H1 (cell line): Measurements from ENCODE around the gene VWF. TPM values are rescaled to one million over a fixed set of nuclear protein-coding genes. Genes with fewer than 3 reads are reported as not detected.

Experiments
- CTCF ChIA-PET: fragments of 300-600 bp; sonication (Branson Sonifier 250); formaldehyde crosslinking; loops from one replicate; lab custom pipeline; 2021; ENCODE audit not compliant: partially characterized antibody; lab: Charles Lee
- POLR2A ChIA-PET: fragments of 300-600 bp; sonication (Branson Sonifier 250); formaldehyde crosslinking; loops from one replicate; lab custom pipeline; 2021; ENCODE audit warnings: inconsistent platforms; ENCODE audit not compliant: partially characterized antibody; lab: Charles Lee
- DNase-seq, 2 experiments: peaks; one replicate each; pipeline versions ENCODE4 v3.0.0 to v3.0.0-alpha.2; 2010 to 2022; ENCODE audit warnings: low spot score in 2 of 2, low read depth in 1 of 2, mixed read lengths in 1 of 2
- FAIRE-seq: peaks from 2 replicates; lab custom pipeline; 2011; peaks lifted over from hg19 to GRCh38; lab: Jason Lieb, UNC
- H2AFZ ChIP-seq: 2 replicates; pipeline ENCODE4 v1.8.1; 2012; ENCODE audit warnings: low read length, inconsistent platforms
- H2AK5ac ChIP-seq: 2 replicates; pipeline ENCODE4 v1.6.1; 2013; ENCODE audit warnings: low read depth, low read length
- H2BK120ac ChIP-seq: replicated peaks from 2 replicates; pipeline ENCODE3; 2013; ENCODE audit warnings: low read depth, low read length, inconsistent platforms
- H2BK12ac ChIP-seq: 2 replicates; pipeline ENCODE4 v1.6.1; 2013; ENCODE audit warnings: low read depth, low read length
- H2BK15ac ChIP-seq: 2 replicates; pipeline ENCODE4 v1.6.1; 2013; ENCODE audit warnings: low read length
- H2BK20ac ChIP-seq: 2 replicates; pipeline ENCODE4 v1.6.1; 2013; ENCODE audit warnings: low read length
- H2BK5ac ChIP-seq: 2 replicates; pipeline ENCODE4 v1.6.1; 2013; ENCODE audit warnings: low read depth, low read length
- H3K14ac ChIP-seq: 2 replicates; pipeline ENCODE4 v1.6.1; 2013; ENCODE audit warnings: inconsistent platforms; ENCODE audit not compliant: insufficient read length
- H3K18ac ChIP-seq: 2 replicates; pipeline ENCODE4 v1.6.1; 2013; ENCODE audit warnings: low read length; ENCODE audit errors: extremely low read depth
- H3K23ac ChIP-seq: 2 replicates; pipeline ENCODE4 v1.6.1; 2013; ENCODE audit warnings: inconsistent platforms; ENCODE audit not compliant: insufficient read length
- H3K23me2 ChIP-seq: 2 replicates; pipeline ENCODE4 v1.6.1; 2013; ENCODE audit warnings: low read depth, low read length
- H3K27ac ChIP-seq: 2 replicates; pipeline ENCODE4 v1.6.1; 2011; ENCODE audit warnings: low read depth, low read length, inconsistent platforms
- H3K27me3 ChIP-seq, 4 experiments: replicated peaks in 1 of 4; 1 replicate in 1 of 4; 2 replicates in 3 of 4; pipeline versions ENCODE4 v1.6.1 to v1.8.1; 2011 to 2013; ENCODE audit warnings: low read length in 3 of 4, mild to moderate bottlenecking in 3 of 4, inconsistent platforms in 2 of 4, mixed read lengths in 2 of 4, moderate library complexity in 1 of 4; ENCODE audit not compliant: control insufficient read depth in 3 of 4, insufficient read depth in 3 of 4; ENCODE audit errors: extremely low read depth in 1 of 4
- H3K36me3 ChIP-seq, 4 experiments: 2 replicates each; pipeline versions ENCODE4 v1.6.1 to v1.8.1; 2011 to 2013; ENCODE audit warnings: mild to moderate bottlenecking in 4 of 4, low read length in 3 of 4, moderate library complexity in 2 of 4, control low read depth in 1 of 4, inconsistent platforms in 1 of 4; ENCODE audit not compliant: insufficient read depth in 4 of 4, control insufficient read depth in 2 of 4
- H3K4ac ChIP-seq: replicated peaks from 2 replicates; pipeline ENCODE3; 2013; ENCODE audit warnings: low read length, low read depth, mixed read lengths, inconsistent platforms; ENCODE audit not compliant: insufficient read length
- H3K4me1 ChIP-seq, 4 experiments: replicated peaks in 1 of 4; 1 replicate in 1 of 4; 2 replicates in 3 of 4; pipeline versions ENCODE4 v1.6.1 to v1.8.1; 2011 to 2013; ENCODE audit warnings: low read length in 3 of 4, inconsistent platforms in 2 of 4, mixed read lengths in 1 of 4; ENCODE audit not compliant: insufficient read depth in 4 of 4, control insufficient read depth in 3 of 4
- H3K4me2 ChIP-seq, 2 experiments: 2 replicates each; pipeline versions ENCODE4 v1.6.1 to v1.8.1; 2011 to 2013; ENCODE audit warnings: low read depth in 2 of 2, low read length in 2 of 2, control low read depth in 1 of 2, inconsistent platforms in 1 of 2, mild to moderate bottlenecking in 1 of 2; ENCODE audit not compliant: insufficient read depth in 1 of 2
- H3K4me3 ChIP-seq, 4 experiments: fragments of 200-600, 300-600 bp in 1 of 4; sonication (generic), shearing (Covaris generic), sonication (Bioruptor Twin) in 1 of 4; 2 replicates each; pipeline versions ENCODE4 v1.5.1 to v1.8.1; 2011 to 2016; ENCODE audit warnings: low read length in 4 of 4, low read depth in 3 of 4, control low read depth in 2 of 4, inconsistent platforms in 2 of 4, mild to moderate bottlenecking in 2 of 4, mixed read lengths in 1 of 4, moderate library complexity in 1 of 4; ENCODE audit not compliant: insufficient read depth in 2 of 4; ENCODE audit errors: extremely low read depth in 1 of 4
- H3K56ac ChIP-seq: replicated peaks from 2 replicates; pipeline ENCODE3; 2013; ENCODE audit warnings: low read depth, mild to moderate bottlenecking, mixed read lengths, low read length, inconsistent platforms; ENCODE audit not compliant: insufficient read length
- H3K79me1 ChIP-seq: 2 replicates; pipeline ENCODE4 v1.6.1; 2013; ENCODE audit warnings: low read depth, low read length, control low read depth
- H3K79me2 ChIP-seq, 2 experiments: 2 replicates each; pipeline versions ENCODE4 v1.6.1 to v1.8.1; 2012 to 2013; ENCODE audit warnings: low read length in 2 of 2, mild to moderate bottlenecking in 2 of 2, inconsistent platforms in 1 of 2; ENCODE audit not compliant: insufficient read depth in 2 of 2, control insufficient read depth in 1 of 2
- H3K9ac ChIP-seq, 4 experiments: replicated peaks in 1 of 4; 1 replicate in 1 of 4; 2 replicates in 3 of 4; pipeline versions ENCODE4 v1.6.1 to v1.8.1; 2011 to 2013; ENCODE audit warnings: low read depth in 3 of 4, low read length in 3 of 4, control low read depth in 2 of 4, mild to moderate bottlenecking in 2 of 4, moderate library complexity in 2 of 4, inconsistent platforms in 1 of 4; ENCODE audit errors: extremely low read depth in 1 of 4
- H3K9me3 ChIP-seq, 2 experiments: 2 replicates each; pipeline versions ENCODE4 v1.6.1 to v1.8.1; 2012 to 2013; ENCODE audit warnings: mild to moderate bottlenecking in 2 of 2, moderate library complexity in 2 of 2, control low read depth in 1 of 2, inconsistent platforms in 1 of 2, low read depth in 1 of 2, low read length in 1 of 2, mixed read lengths in 1 of 2; ENCODE audit not compliant: insufficient read depth in 2 of 2
- H4K20me1 ChIP-seq, 2 experiments: replicated peaks in 1 of 2; 2 replicates each; pipeline versions ENCODE3 to v1.8.1; 2011 to 2013; ENCODE audit warnings: inconsistent platforms in 2 of 2, low read length in 2 of 2, mild to moderate bottlenecking in 1 of 2; ENCODE audit not compliant: insufficient read depth in 2 of 2, control insufficient read depth in 1 of 2
- H4K5ac ChIP-seq: 2 replicates; pipeline ENCODE4 v1.6.1; 2013; ENCODE audit warnings: low read length, low read depth, mixed read lengths, inconsistent platforms; ENCODE audit not compliant: insufficient read length
- H4K8ac ChIP-seq: 2 replicates; pipeline ENCODE4 v1.8.0; 2013; ENCODE audit warnings: mild to moderate bottlenecking, moderate library complexity, low read length, inconsistent platforms; ENCODE audit not compliant: insufficient read depth; ENCODE audit errors: extremely low read depth
- H4K91ac ChIP-seq: replicated peaks from 2 replicates; pipeline ENCODE3; 2013; ENCODE audit warnings: low read length, mixed read lengths, inconsistent platforms; ENCODE audit not compliant: insufficient read length
- CBX8 ChIP-seq: fragments of 300-800, 300-1000 bp; sonication (generic); IDR thresholded peaks from 2 replicates; pipeline ENCODE4 v1.7.1; 2016; ENCODE audit warnings: low read depth, low read length, borderline replicate concordance
- MAFK ChIP-seq: IDR thresholded peaks from 2 replicates; pipeline ENCODE4 v1.6.1; 2012; ENCODE audit warnings: low read depth, mild to moderate bottlenecking, improper control_type of control experiment, low read length
- SP4 ChIP-seq: IDR thresholded peaks from 2 replicates; pipeline ENCODE4 v1.6.1; 2012; ENCODE audit warnings: low read length, inconsistent platforms
- WGBS, 2 experiments: shearing (Covaris generic) in 1 of 2; methylation state at CpG; one replicate each; pipeline versions ENCODE4 v1.1.6 to v1.1.7; 2013 to 2015; ENCODE audit warnings: low lambda C conversion rate in 2 of 2, mixed read lengths in 2 of 2, inconsistent platforms in 1 of 2, low coverage in 1 of 2, missing lambda C conversion rate in 1 of 2; ENCODE audit not compliant: insufficient replicate concordance in 2 of 2, insufficient coverage in 1 of 2, insufficient read length in 1 of 2; ENCODE audit errors: extremely low coverage in 1 of 2, missing lambda C conversion rate in 1 of 2; 5-methylcytosine and 5-hydroxymethylcytosine counted together
- polyA plus RNA-seq, 7 experiments: library from polyadenylated mRNA; depleted of rRNA in 3 of 7; stranded (reverse) in 5 of 7; unstranded in 2 of 7; fragments of >200 nt in 5 of 7; fragments of 200-250 nt in 2 of 7; gene quantifications; 1 replicate in 5 of 7; 2 replicates in 1 of 7; 4 replicates in 1 of 7; pipeline versions ENCODE4 v1.2.1 to v1.2.3, GENCODE V29; 2011 to 2013; ENCODE audit warnings: missing spikeins in 2 of 7, mixed read lengths in 2 of 7
- total RNA-seq: library from RNA; stranded (reverse); fragmentation: NEBNext Ultra II Directional; extraction: Animal tissue kit (Norgen Biotek cat#: 25700); gene quantifications from 2 replicates; pipeline ENCODE4 v1.2.1, GENCODE V29; 2021

The VWF gene
- total and polyA plus RNA-seq, 2 of the 8 experiments (the other 6 are each of a cell fraction or from before 2014, with no cell fraction given), result 0.39 to 0.60 TPM

DNA sequence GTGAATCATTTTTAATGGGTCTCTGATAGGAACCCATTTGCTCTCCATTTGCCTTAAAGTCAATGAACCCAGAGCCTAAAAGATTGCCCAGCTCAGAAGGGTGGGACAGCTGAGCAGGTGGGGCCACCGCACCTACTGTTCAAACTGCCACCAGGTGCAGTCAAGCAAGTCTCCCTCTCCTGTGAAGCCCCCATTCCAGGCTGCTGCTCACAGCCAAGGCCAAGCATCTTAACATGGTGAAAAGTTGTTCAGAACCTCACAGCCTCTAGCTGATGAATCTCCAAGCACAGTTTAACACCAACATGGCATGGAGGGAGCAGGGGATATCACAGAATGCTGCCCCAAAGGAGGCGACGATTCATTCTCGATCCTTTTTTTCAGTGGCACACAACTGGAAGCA is 209.0 kb downstream of the VWF start:
- H3K9ac ChIP-seq, result no peak overlapping the region
- no peak overlapping the region for H3K56ac ChIP-seq
- H2BK12ac ChIP-seq, result no peak overlapping the region
- H3K79me1 ChIP-seq, result no peaks in the 10 kb centered on the region
- no peaks in the 10 kb centered on the region for H3K27me3 ChIP-seq
- H4K8ac ChIP-seq, result no peak overlapping the region
- H2BK5ac ChIP-seq, result no peak overlapping the region
- no peaks in the 10 kb centered on the region for H3K36me3 ChIP-seq
- POLR2A ChIA-PET, result interaction anchor here (1.3 kb wide), 1 partner anchor 123 kb away, joined by 5 read pairs; no protein-coding TSS in a partner anchor
- H3K23me2 ChIP-seq, result no peaks in the 10 kb centered on the region
- H2BK20ac ChIP-seq, result no peak overlapping the region
- H3K27ac ChIP-seq, result no peak overlapping the region
- CTCF ChIA-PET, result interaction anchor here (1.1 to 4.4 kb wide), 3 partner anchors 75 to 217 kb away, joined by 3 to 44 read pairs (median 26); no protein-coding TSS in a partner anchor
- no peaks in the 10 kb centered on the region for H4K20me1 ChIP-seq
- DNase-seq (no peak), FAIRE-seq (no peak)
- H3K4ac ChIP-seq, result no peak overlapping the region
- no peak overlapping the region for H3K4me3 ChIP-seq
- TF ChIP-seq SP4 (no peak), MAFK (no peak), CBX8 (no peak)
- TF ChIP-seq, all 59 proteins: peak for 0
- no peak overlapping the region for H2BK120ac ChIP-seq
- no peak overlapping the region for H3K23ac ChIP-seq
- H2AK5ac ChIP-seq, result no peak overlapping the region
- H2AFZ ChIP-seq, result no peak overlapping the region
- H4K91ac ChIP-seq, result no peak overlapping the region
- no peak overlapping the region for H3K14ac ChIP-seq
- H4K5ac ChIP-seq, result no peak overlapping the region
- no peaks in the 10 kb centered on the region for H3K9me3 ChIP-seq
- WGBS, 2 experiments, result 95% methylated on average over 4 of the region's 4 CpGs; no CpG with 5 or more reads in 1 of the 2 experiments
- no peak overlapping the region for H2BK15ac ChIP-seq
- H3K4me1 ChIP-seq, result no peaks in the 10 kb centered on the region
- H3K18ac ChIP-seq, result no peak overlapping the region
- no peak overlapping the region for H3K4me2 ChIP-seq
- no peaks in the 10 kb centered on the region for H3K79me2 ChIP-seq
